ENCODE measurements around the gene NDUFAF3.

NDUFAF3 gene

DNA sequence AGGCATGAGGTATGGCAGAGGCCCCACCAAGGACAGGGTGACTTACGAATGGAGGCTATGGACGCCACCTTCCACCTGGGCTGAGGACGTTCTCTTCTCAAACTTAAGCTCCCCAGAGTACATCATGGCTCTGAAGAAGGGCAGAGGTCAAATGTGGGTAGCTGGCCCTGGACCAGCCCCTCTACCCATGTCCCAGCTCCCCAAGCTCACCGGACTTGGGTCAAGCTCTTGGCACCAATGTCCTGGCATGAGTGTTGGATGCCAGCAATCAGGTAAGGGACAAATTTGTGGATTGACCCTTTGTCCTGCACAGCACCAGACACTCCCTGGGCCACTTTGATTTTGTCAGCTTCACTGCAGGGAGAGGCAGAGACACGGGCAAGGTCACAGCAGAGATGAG, 2.5 kb downstream of the NDUFAF3 start:
- Histone ChIP-seq H3K27ac (no peak overlapping the region), H3K36me3 (peaks cover 24 to 50% (median 32%) of the 10 kb centered on the region in 3 donors), H3K9me3 (no peaks in the 10 kb centered on the region), H3K4me3 (no peak overlapping the region), H3K4me1 (peaks cover 0 to 42% (median 35%) of the 10 kb centered on the region in 4 donors), H3K27me3 (no peaks in the 10 kb centered on the region)
- intact Hi-C loops (cut with DNase I; ENCODE audit: low total_unique reads), result loop anchor here (5.0 kb wide), 1 partner anchor 37 kb away; no protein-coding TSS in a partner anchor
- TF ChIP-seq CTCF (IDR thresholded peaks at IDR 0.05), result no peak
- DNase-seq, result no peak

- Histone ChIP-seq H3K4me1 (peaks cover 0 to 36% (median 30%) of the 10 kb centered on the region in 4 donors), H3K36me3 (peaks cover 24 to 54% (median 36%) of the 10 kb centered on the region in 3 donors), H3K27me3 (no peaks in the 10 kb centered on the region), H3K27ac (no peak overlapping the region), H3K4me3 (no peak overlapping the region), H3K9me3 (no peaks in the 10 kb centered on the region)
- DNase-seq, result no peak
- TF ChIP-seq CTCF (IDR thresholded peaks at IDR 0.05), result no peak
- intact Hi-C loops (cut with DNase I; ENCODE audit: low total_unique reads), result no loop called here
Observed at GRCh38 chr3:49025005-49025792, 3.3 kb downstream of the NDUFAF3 start.

DNA sequence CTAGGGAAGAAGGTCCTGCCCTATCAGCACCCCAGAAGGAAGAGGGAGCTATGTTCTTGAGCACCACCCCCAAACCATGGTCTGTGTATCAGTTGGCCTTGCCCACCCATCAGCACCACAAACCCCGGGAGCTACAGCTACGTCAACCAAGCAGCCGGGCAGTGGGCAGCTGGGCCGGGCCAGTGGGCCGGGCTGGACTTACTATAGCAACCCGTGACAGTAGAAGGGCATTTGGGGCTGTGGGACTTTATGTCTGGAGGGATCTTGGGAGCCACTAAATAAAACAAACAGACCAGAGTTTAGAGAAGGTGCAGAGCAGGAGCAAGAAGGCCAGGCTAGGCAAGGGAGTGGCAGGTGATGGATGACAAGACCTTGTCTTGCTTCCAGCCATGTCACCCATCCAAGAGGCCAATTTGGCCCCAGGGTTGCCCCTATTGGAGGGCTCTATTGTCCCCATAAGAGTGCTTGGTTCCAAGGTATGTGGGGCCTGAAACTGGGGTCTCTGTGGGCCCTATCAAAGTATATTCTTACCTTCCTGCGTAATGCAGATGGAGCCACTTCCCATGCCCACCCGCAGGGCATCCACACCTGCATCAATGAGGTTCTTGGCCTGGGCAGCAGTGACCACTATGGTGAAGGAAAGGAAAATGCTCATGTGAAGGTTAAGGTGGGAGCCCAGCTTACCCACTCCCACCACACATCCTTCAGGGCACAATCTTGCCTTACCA, 4.0 kb downstream of the NDUFAF3 start:
- Histone ChIP-seq H3K27me3 (no peaks in the 10 kb centered on the region), H3K27ac (no peak overlapping the region), H3K4me1 (peaks cover 0 to 31% (median 24%) of the 10 kb centered on the region in 4 donors), H3K9me3 (no peaks in the 10 kb centered on the region), H3K36me3 (peaks cover 24 to 62% (median 43%) of the 10 kb centered on the region in 3 donors), H3K4me3 (no peak overlapping the region)
- intact Hi-C loops (cut with DNase I; ENCODE audit: low total_unique reads), result no loop called here
- DNase-seq, result no peak
- no peak for TF ChIP-seq CTCF (IDR thresholded peaks at IDR 0.05)

- no peak for DNase-seq
- Histone ChIP-seq H3K4me1 (peaks cover 0 to 31% (median 24%) of the 10 kb centered on the region in 4 donors), H3K27ac (no peak overlapping the region), H3K4me3 (no peak overlapping the region), H3K27me3 (no peaks in the 10 kb centered on the region), H3K9me3 (no peaks in the 10 kb centered on the region), H3K36me3 (peaks cover 29 to 67% (median 48%) of the 10 kb centered on the region in 3 donors)
- intact Hi-C loops (cut with DNase I; ENCODE audit: low total_unique reads), result no loop called here
- no peak for TF ChIP-seq CTCF (IDR thresholded peaks at IDR 0.05)
Observed at GRCh38 chr3:49026536-49026935, 4.6 kb downstream of the NDUFAF3 start.

DNA sequence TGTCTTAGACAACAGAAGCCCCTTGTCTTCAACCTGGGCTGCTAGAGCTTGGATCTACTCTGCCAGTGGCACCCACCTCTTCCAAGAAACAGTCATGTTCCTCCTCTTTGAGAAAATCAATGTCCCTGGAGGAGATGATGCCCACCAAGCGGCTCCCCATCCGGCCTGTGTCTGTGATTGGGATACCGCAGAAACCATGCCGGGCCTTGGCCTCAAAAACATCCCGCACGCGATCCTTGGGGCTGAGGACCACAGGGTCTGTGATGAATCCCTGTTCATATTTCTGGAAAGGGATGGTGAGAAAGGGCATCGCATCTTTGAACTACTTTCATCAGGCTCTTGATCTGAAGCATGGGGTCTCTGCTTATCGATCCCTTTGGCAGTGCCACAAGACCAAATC, 5.7 kb downstream of the NDUFAF3 start:
- intact Hi-C loops (cut with DNase I; ENCODE audit: low total_unique reads), result no loop called here
- Histone ChIP-seq H3K4me3 (no peak overlapping the region), H3K9me3 (no peaks in the 10 kb centered on the region), H3K36me3 (peaks cover 40 to 78% (median 59%) of the 10 kb centered on the region in 3 donors), H3K27ac (peak overlapping the region in 1 of 2 donors; percentile 96), H3K27me3 (no peaks in the 10 kb centered on the region), H3K4me1 (peaks cover 0 to 28% (median 23%) of the 10 kb centered on the region in 4 donors)
- no peak for DNase-seq
- TF ChIP-seq CTCF (IDR thresholded peaks at IDR 0.05), result no peak
